T-cell (primary cell): ENCODE measurements around the gene RUFY3. TPM values are rescaled to one million over a fixed set of nuclear protein-coding genes. Genes with fewer than 3 reads are reported as not detected.
A peak's percentile ranks its signal among the peaks of the same experiment; 100 is the strongest.

Source experiments
- ATAC-seq, 4 experiments: fragments of 200-7000 bp in 3 of 4; fragments of 150-1000 bp in 1 of 4; cut with Tn5 transposase; replicated peaks in 1 of 4; 1 replicate in 3 of 4; 2 replicates in 1 of 4; pipeline ENCODE4 v1.10.0; 2021; ENCODE audit warnings: moderate library complexity in 3 of 4, mild to moderate bottlenecking in 2 of 4, moderate number of reproducible peaks in 1 of 4
- CTCF ChIA-PET, 2 donors: fragments of 300-600 bp; sonication (Branson Sonifier 250); formaldehyde crosslinking; loops; one replicate each; lab custom pipeline; 2022; ENCODE audit warnings: antibody characterized with exemption in 2 of 2; lab: Charles Lee
- POLR2A ChIA-PET, 2 donors: fragments of 300-600 bp; sonication (Branson Sonifier 250); formaldehyde crosslinking; loops; one replicate each; lab custom pipeline; 2022; ENCODE audit warnings: antibody characterized with exemption in 2 of 2; lab: Charles Lee
- DNase-seq, 35 experiments: peaks; one replicate each; pipeline versions ENCODE4 v3.0.0 to v3.0.0-alpha.2; 2013 to 2023
- H3K27ac ChIP-seq: one replicate; pipeline ENCODE4 v1.5.1; 2013; ENCODE audit warnings: low read length
- H3K27me3 ChIP-seq, 2 experiments: replicated peaks in 1 of 2; 1 replicate in 1 of 2; 2 replicates in 1 of 2; pipeline versions ENCODE4 v1.6.1 to v1.7.0; 2013; ENCODE audit warnings: low read length in 1 of 2, mixed read lengths in 1 of 2; ENCODE audit not compliant: control insufficient read depth in 2 of 2, insufficient read depth in 2 of 2; ENCODE audit errors: extremely low read depth in 1 of 2
- H3K36me3 ChIP-seq, 2 donors: 1 replicate in 1 of 2; 2 replicates in 1 of 2; pipeline versions ENCODE4 v1.6.1 to v1.7.0; 2013; ENCODE audit warnings: low read length in 1 of 2; ENCODE audit not compliant: control insufficient read depth in 2 of 2, insufficient read depth in 1 of 2; ENCODE audit errors: extremely low read depth in 1 of 2
- H3K4me1 ChIP-seq, 2 experiments: 1 replicate in 1 of 2; 2 replicates in 1 of 2; pipeline versions ENCODE4 v1.6.1 to v1.7.0; 2013; ENCODE audit warnings: low read length in 2 of 2, mixed read lengths in 1 of 2; ENCODE audit not compliant: insufficient read depth in 2 of 2, control insufficient read depth in 1 of 2; ENCODE audit errors: extremely low read depth in 1 of 2
- H3K4me3 ChIP-seq, 2 donors: 1 replicate in 1 of 2; 2 replicates in 1 of 2; pipeline versions ENCODE4 v1.5.1 to v1.7.0; 2013; ENCODE audit warnings: mild to moderate bottlenecking in 2 of 2, low read length in 1 of 2, moderate library complexity in 1 of 2; ENCODE audit not compliant: control insufficient read depth in 1 of 2; ENCODE audit errors: extremely low read depth in 1 of 2
- H3K9me3 ChIP-seq: 2 replicates; pipeline ENCODE4 v1.7.0; 2013
- H3K27ac Mint-ChIP-seq, 2 donors: one replicate each; pipeline ENCODE4 v1.8.0; 2020 to 2021; ENCODE audit warnings: mild to moderate bottlenecking in 2 of 2, mixed read lengths in 2 of 2
- H3K27me3 Mint-ChIP-seq, 2 donors: one replicate each; pipeline ENCODE4 v1.8.0; 2021 to 2022; ENCODE audit warnings: mixed read lengths in 2 of 2
- H3K36me3 Mint-ChIP-seq: one replicate; pipeline ENCODE4 v1.8.0; 2021; ENCODE audit warnings: mixed read lengths
- H3K4me1 Mint-ChIP-seq, 3 donors: one replicate each; pipeline ENCODE4 v1.8.0; 2020 to 2022; ENCODE audit warnings: mixed read lengths in 3 of 3, mild to moderate bottlenecking in 1 of 3
- H3K4me3 Mint-ChIP-seq, 3 donors: one replicate each; pipeline ENCODE4 v1.8.0; 2020 to 2022; ENCODE audit warnings: mild to moderate bottlenecking in 3 of 3, mixed read lengths in 3 of 3, moderate library complexity in 3 of 3
- H3K9me3 Mint-ChIP-seq, 3 donors: one replicate each; pipeline ENCODE4 v1.8.0; 2020 to 2022; ENCODE audit warnings: mixed read lengths in 3 of 3
- WGBS: methylation state at CpG from one replicate; pipeline ENCODE4 v1.1.5; 2013; ENCODE audit warnings: missing lambda C conversion rate; ENCODE audit not compliant: insufficient coverage; 5-methylcytosine and 5-hydroxymethylcytosine counted together
- total RNA-seq, 35 experiments: library from RNA in 6 of 35; stranded (reverse) in 6 of 35; fragments of 120-200 nt in 1 of 35; gene quantifications; one replicate each; pipeline versions ENCODE4 v1.2.1 to v1.2.4 and lab custom pipeline; 2013 to 2026

RUFY3 gene
- total RNA-seq, 5 donors from 2014 or later (not counting 1 experiment from before 2014, with no cell fraction given), result 29.8 to 34.1 (median 33.3) TPM

DNA sequence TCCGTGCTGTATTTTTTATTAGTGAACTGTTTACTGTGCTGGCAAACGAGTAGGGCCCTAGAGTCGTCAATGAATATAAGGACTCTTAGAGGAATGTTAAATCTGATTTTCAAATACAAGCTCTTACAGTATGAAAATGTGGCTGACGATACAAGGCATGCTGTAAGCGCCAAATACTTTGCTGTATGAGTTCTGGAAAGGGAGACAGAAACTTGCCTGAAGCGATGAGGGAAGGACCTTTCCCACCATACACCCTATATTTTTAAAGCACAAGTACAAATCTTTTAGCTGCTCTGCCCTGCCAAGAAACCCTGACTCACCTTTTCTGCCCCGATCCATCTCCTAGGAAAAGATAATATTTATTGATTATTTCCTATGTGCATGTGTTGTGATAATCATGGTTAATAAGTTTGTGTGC lies 15.7 kb upstream of the RUFY3 start:
- 0% methylated on average over 1 of the region's 7 CpGs for WGBS
- ATAC-seq (no peak), DNase-seq (no peak)
- peak overlapping the region; percentile 95 to 96 for H3K27ac Mint-ChIP-seq
- CTCF ChIA-PET, result interaction anchor here (0.5 to 7.1 kb wide), 10 partner anchors 12 to 304 kb away, joined by 3 to 52 read pairs (median 6); partner anchors contain the start of genes UTP3 (in 2 of the 2) and RUFY3 (in 1 of the 2)
- Histone ChIP-seq H3K4me1 (peaks cover 17 to 19% of the 10 kb centered on the region in 2 experiments), H3K27ac (peak overlapping the region; percentile 71), H3K36me3 (no peaks in the 10 kb centered on the region), H3K4me3 (peak overlapping the region; percentile 55 to 72), H3K27me3 (no peaks in the 10 kb centered on the region), H3K9me3 (no peaks in the 10 kb centered on the region)
- POLR2A ChIA-PET, result interaction anchor here (0.5 to 2.1 kb wide), 5 partner anchors 16 to 140 kb away, joined by 3 to 8 read pairs (median 6); partner anchors contain the start of gene RUFY3 (in 1 of the 2)
- H3K36me3 Mint-ChIP-seq, result no peaks in the 10 kb centered on the region
- no peaks in the 10 kb centered on the region for H3K9me3 Mint-ChIP-seq
- H3K27me3 Mint-ChIP-seq, result no peaks in the 10 kb centered on the region
- H3K4me1 Mint-ChIP-seq, result peaks cover 31 to 40% (median 34%) of the 10 kb centered on the region in 3 donors
- H3K4me3 Mint-ChIP-seq, result peak overlapping the region; percentile 89 to 97 (median 91)

DNA sequence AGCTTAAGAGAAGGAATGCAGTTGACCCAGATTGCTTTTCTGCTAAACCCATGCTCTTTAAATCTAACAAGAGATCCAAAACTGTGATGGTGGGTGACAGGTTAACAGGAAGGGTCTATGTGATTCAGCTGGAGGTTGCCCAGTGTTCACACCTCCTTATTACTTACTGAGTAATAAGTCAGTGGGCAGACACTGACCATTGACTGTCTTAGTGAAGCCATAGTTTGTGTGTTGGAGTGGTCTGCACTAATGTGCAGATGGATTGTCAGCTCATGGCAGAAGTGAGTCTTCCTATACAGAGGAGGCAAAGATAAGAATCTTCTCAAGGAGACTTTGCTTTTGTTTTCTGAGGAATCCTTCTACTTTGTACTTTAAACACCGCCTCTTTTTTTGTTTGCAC lies 15.2 kb upstream of the RUFY3 start:
- Histone ChIP-seq H3K4me3 (no peak overlapping the region), H3K36me3 (no peaks in the 10 kb centered on the region), H3K27me3 (no peaks in the 10 kb centered on the region), H3K27ac (peak overlapping the region; percentile 71), H3K9me3 (no peaks in the 10 kb centered on the region), H3K4me1 (peaks cover 17 to 20% of the 10 kb centered on the region in 2 experiments)
- H3K9me3 Mint-ChIP-seq, result no peaks in the 10 kb centered on the region
- no peak for ATAC-seq
- peaks cover 33 to 44% (median 36%) of the 10 kb centered on the region in 3 donors for H3K4me1 Mint-ChIP-seq
- peak overlapping the region; percentile 95 to 96 for H3K27ac Mint-ChIP-seq
- ChIA-PET CTCF (interaction anchor here (0.6 to 7.1 kb wide), 9 partner anchors 16 to 304 kb away, joined by 3 to 52 read pairs (median 9); partner anchors contain the start of genes UTP3 (in 2 of the 2) and RUFY3 (in 1 of the 2)), POLR2A (interaction anchor here (0.5 to 2.1 kb wide), 5 partner anchors 16 to 140 kb away, joined by 3 to 8 read pairs (median 6); partner anchors contain the start of gene RUFY3 (in 1 of the 2))
- H3K27me3 Mint-ChIP-seq, result no peaks in the 10 kb centered on the region
- no CpG with 5 or more reads among the region's 1 CpG for WGBS
- H3K36me3 Mint-ChIP-seq, result no peaks in the 10 kb centered on the region
- no peak for DNase-seq
- peak overlapping the region; percentile 89 to 97 (median 91) for H3K4me3 Mint-ChIP-seq

DNA sequence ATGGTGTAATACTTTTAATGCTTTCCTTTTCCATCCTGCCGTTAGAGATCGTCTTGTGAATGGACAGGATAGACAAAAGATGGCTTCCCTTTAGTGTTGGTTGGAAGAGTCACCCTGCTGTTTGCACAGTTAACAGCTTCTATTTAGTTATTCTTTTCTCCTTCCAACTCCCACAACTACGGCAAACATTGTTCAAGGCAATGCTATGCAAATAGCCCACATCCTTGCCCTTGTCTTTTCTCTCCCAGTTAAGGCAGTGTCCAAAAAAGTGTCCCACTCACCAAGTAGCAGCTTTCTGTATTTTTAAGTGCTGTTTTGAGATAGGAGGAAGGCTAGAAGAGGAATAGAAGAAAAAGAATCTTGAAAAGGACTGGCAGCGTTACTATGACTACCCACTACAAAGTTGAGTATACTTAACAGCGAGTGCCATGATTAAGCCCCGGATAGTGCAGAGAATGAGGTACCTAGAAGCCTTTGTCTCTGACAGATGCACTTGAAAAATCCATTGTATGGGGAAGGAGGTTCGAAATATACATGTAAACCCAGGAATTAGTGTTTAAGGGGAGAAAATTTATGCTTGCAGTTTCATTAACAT lies 12.1 kb upstream of the RUFY3 start:
- ChIA-PET POLR2A (no interaction called here), CTCF (no interaction called here)
- Mint-ChIP-seq H3K4me1 (peaks cover 41 to 63% (median 52%) of the 10 kb centered on the region in 3 donors), H3K4me3 (no peak overlapping the region), H3K27me3 (no peaks in the 10 kb centered on the region), H3K9me3 (no peaks in the 10 kb centered on the region), H3K36me3 (no peaks in the 10 kb centered on the region), H3K27ac (no peak overlapping the region)
- no peaks in the 10 kb centered on the region for H3K27me3 ChIP-seq
- no peaks in the 10 kb centered on the region for H3K36me3 ChIP-seq
- H3K9me3 ChIP-seq, result no peaks in the 10 kb centered on the region
- ATAC-seq, result no peak
- no CpG with 5 or more reads among the region's 7 CpGs for WGBS
- H3K27ac ChIP-seq, result no peak overlapping the region
- H3K4me1 ChIP-seq, result peaks cover 15 to 16% of the 10 kb centered on the region in 2 experiments
- H3K4me3 ChIP-seq, result no peak overlapping the region
- DNase-seq, result no peak

DNA sequence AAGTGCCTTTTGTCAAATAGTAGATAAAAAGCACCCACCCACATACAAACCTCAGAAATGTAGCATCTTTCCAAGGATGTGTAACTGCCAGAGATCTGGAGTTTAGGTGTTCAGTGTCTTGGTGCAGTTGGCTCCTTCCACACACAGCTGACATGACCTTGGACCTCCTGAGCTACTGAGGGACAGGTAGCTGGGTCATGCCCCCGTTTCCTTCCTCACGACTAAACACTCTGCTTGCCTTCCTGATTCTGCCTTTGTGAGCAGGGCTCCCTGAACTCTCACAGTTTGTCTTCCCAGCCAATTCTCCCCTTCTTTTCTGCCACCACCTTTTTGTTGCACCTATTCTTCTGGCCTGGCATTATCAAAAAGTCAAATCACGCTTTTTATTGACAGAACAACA lies 10.2 kb upstream of the RUFY3 start:
- Mint-ChIP-seq H3K4me3 (peak overlapping the region in 1 of 3 donors; percentile 46), H3K9me3 (no peaks in the 10 kb centered on the region), H3K4me1 (peaks cover 34 to 59% (median 45%) of the 10 kb centered on the region in 3 donors), H3K27me3 (no peaks in the 10 kb centered on the region), H3K36me3 (no peaks in the 10 kb centered on the region), H3K27ac (peak overlapping the region in 1 of 2 donors; percentile 23)
- no peaks in the 10 kb centered on the region for H3K36me3 ChIP-seq
- POLR2A ChIA-PET, result interaction anchor here in 1 of 2 donors (0.7 kb wide), 1 partner anchor 11 kb away, joined by 3 read pairs; no protein-coding TSS in a partner anchor
- H3K4me1 ChIP-seq, result peaks cover 5 to 8% of the 10 kb centered on the region in 2 experiments
- no peak overlapping the region for H3K27ac ChIP-seq
- CTCF ChIA-PET, result interaction anchor here in 1 of 2 donors (1.2 kb wide), 1 partner anchor 24 kb away, joined by 5 read pairs; no protein-coding TSS in a partner anchor
- H3K4me3 ChIP-seq, result no peak overlapping the region
- DNase-seq (no peak), ATAC-seq (peak in 1 of 4 experiments; percentile 51)
- no peaks in the 10 kb centered on the region for H3K27me3 ChIP-seq
- no peaks in the 10 kb centered on the region for H3K9me3 ChIP-seq
- 49% methylated on average over 3 of the region's 3 CpGs for WGBS

GRCh38 chr4:70712150-70712549 lies 9.6 kb upstream of the RUFY3 start:
- Mint-ChIP-seq H3K36me3 (no peaks in the 10 kb centered on the region), H3K4me3 (peak overlapping the region in 1 of 3 donors; percentile 46), H3K27ac (peak overlapping the region in 1 of 2 donors; percentile 23), H3K27me3 (no peaks in the 10 kb centered on the region), H3K4me1 (peaks cover 32 to 53% (median 46%) of the 10 kb centered on the region in 3 donors), H3K9me3 (no peaks in the 10 kb centered on the region)
- Histone ChIP-seq H3K27ac (no peak overlapping the region), H3K4me3 (no peak overlapping the region), H3K9me3 (no peaks in the 10 kb centered on the region), H3K27me3 (no peaks in the 10 kb centered on the region), H3K36me3 (no peaks in the 10 kb centered on the region), H3K4me1 (peaks cover 3 to 4% of the 10 kb centered on the region in 2 experiments)
- DNase-seq (no peak), ATAC-seq (no peak)
- WGBS, result no CpG with 5 or more reads among the region's 3 CpGs
- POLR2A ChIA-PET, result interaction anchor here (0.6 to 0.9 kb wide), 5 partner anchors 11 to 285 kb away, joined by 3 to 6 read pairs (median 3); no protein-coding TSS in a partner anchor
- CTCF ChIA-PET, result interaction anchor here (1.2 to 1.3 kb wide), 2 partner anchors 8 to 23 kb away, joined by 4 to 5 read pairs; no protein-coding TSS in a partner anchor
